ENCODE measurements around the gene METRNL. TPM values are rescaled to one million over a fixed set of nuclear protein-coding genes. Genes with fewer than 3 reads are reported as not detected.

Gene METRNL
- total RNA-seq (2022; extraction: Qiagen RNA extraction), result 25.0 to 36.6 TPM (median 33.5 TPM) in 5 replicates

GRCh38 chr17:83079352-83079747, at the start of gene METRNL:
METRNL (plus strand) TSS chr17:83079609; CDS start chr17:83079816, 207 bp downstream.

Other genes with a start within 250 kb of the METRNL start
- not detected in 5 replicates for gene ZNF750, start 239.6 kb upstream of the METRNL start, total RNA-seq (2022; extraction: Qiagen RNA extraction)